Measurements from ENCODE around the gene ADGRV1.

DNA sequence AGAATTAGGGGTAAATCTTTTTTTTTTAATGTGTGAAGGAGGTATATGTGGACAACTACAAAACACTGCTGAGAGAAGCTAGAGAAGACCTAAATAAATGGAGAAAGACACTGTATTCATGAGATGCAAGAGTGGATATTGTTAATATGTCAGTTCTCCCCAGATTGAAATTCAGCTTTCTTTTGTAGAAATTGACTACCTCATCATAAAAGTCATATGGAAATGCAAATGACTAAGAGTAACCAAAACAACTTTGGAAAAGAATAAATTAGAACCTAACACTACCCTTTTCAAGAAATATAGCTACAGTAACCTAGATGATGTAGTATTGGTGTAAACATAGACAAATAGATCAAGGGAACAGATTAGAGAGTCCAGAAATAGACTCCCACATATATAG, 400.7 kb downstream of the ADGRV1 start:
- TF ChIP-seq, protein P1, sequence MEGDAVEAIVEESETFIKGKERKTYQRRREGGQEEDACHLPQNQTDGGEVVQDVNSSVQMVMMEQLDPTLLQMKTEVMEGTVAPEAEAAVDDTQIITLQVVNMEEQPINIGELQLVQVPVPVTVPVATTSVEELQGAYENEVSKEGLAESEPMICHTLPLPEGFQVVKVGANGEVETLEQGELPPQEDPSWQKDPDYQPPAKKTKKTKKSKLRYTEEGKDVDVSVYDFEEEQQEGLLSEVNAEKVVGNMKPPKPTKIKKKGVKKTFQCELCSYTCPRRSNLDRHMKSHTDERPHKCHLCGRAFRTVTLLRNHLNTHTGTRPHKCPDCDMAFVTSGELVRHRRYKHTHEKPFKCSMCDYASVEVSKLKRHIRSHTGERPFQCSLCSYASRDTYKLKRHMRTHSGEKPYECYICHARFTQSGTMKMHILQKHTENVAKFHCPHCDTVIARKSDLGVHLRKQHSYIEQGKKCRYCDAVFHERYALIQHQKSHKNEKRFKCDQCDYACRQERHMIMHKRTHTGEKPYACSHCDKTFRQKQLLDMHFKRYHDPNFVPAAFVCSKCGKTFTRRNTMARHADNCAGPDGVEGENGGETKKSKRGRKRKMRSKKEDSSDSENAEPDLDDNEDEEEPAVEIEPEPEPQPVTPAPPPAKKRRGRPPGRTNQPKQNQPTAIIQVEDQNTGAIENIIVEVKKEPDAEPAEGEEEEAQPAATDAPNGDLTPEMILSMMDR (IDR thresholded peaks at IDR 0.05): no peak
- TF ChIP-seq POLR2A (IDR thresholded peaks at IDR 0.05): no peak
- no peak for TF ChIP-seq POLR2AphosphoS5 (IDR thresholded peaks at IDR 0.05)
